SK-N-SH (cell line): ENCODE data around the gene CCDC60. TPM values are rescaled to one million over a fixed set of nuclear protein-coding genes. Genes with fewer than 3 reads are reported as not detected.

ENCODE experiments used
- CTCF ChIA-PET: fragments of 300-600, 350-600 bp; formaldehyde crosslinking; extraction: SDS; loops from one replicate; lab custom pipeline; 2021; lab: Yijun Ruan, JAX
- POLR2A ChIA-PET: fragments of 350-600 bp; sonication (Branson Sonifier 250); formaldehyde crosslinking; extraction: SDS; loops from one replicate; lab custom pipeline; 2020; ENCODE audit warnings: antibody characterized with exemption, inconsistent platforms; lab: Yijun Ruan, JAX
- DNase-seq: peaks from one replicate; pipeline ENCODE4 v3.0.0; 2012
- H2AFZ ChIP-seq: fragments of 200-600 bp; sonication (generic); 2 replicates; pipeline ENCODE4 v1.8.1; 2016; ENCODE audit warnings: antibody characterized with exemption, mild to moderate bottlenecking, low read depth
- H3F3A ChIP-seq: fragments of 200-600 bp; sonication (generic); replicated peaks from 2 replicates; pipeline ENCODE3; 2016; ENCODE audit warnings: antibody characterized with exemption, mild to moderate bottlenecking; ENCODE audit not compliant: insufficient read depth
- H3K27ac ChIP-seq, 2 experiments: fragments of 200-500 bp in 1 of 2; fragments of 200-600 bp in 1 of 2; sonication (Bioruptor generic) in 1 of 2; sonication (generic), shearing (Covaris generic) in 1 of 2; 2 replicates each; pipeline versions ENCODE4 v1.5.1 to v1.6.1; 2014 to 2016; ENCODE audit warnings: low read depth in 2 of 2, inconsistent platforms in 1 of 2, low read length in 1 of 2, mild to moderate bottlenecking in 1 of 2, mixed read lengths in 1 of 2
- H3K27me3 ChIP-seq: fragments of 200-600 bp; sonication (generic), shearing (Covaris generic); 2 replicates; pipeline ENCODE4 v1.6.1; 2016; ENCODE audit warnings: mixed run types; ENCODE audit not compliant: insufficient read depth
- H3K36me3 ChIP-seq, 2 experiments: fragments of 200-500 bp in 1 of 2; fragments of 200-600 bp in 1 of 2; sonication (Bioruptor generic) in 1 of 2; sonication (generic) in 1 of 2; replicated peaks in 1 of 2; 2 replicates each; pipeline versions ENCODE3 to v1.5.1; 2014 to 2016; ENCODE audit warnings: low read length in 1 of 2, mild to moderate bottlenecking in 1 of 2; ENCODE audit not compliant: insufficient read depth in 2 of 2, control insufficient read depth in 1 of 2
- H3K4me1 ChIP-seq, 2 experiments: fragments of 200-500 bp in 1 of 2; fragments of 200-600 bp in 1 of 2; sonication (Bioruptor generic) in 1 of 2; sonication (generic), shearing (Covaris generic) in 1 of 2; 2 replicates each; pipeline versions ENCODE4 v1.5.1 to v1.6.1; 2014 to 2016; ENCODE audit warnings: low read depth in 1 of 2, low read length in 1 of 2, mixed run types in 1 of 2; ENCODE audit not compliant: insufficient read depth in 2 of 2, control insufficient read depth in 1 of 2
- H3K4me2 ChIP-seq: fragments of 200-600 bp; sonication (generic), shearing (Covaris generic); 2 replicates; pipeline ENCODE4 v1.6.1; 2017; ENCODE audit warnings: mixed run types
- H3K4me3 ChIP-seq, 2 experiments: fragments of 200-500 bp in 1 of 2; fragments of 200-600 bp in 1 of 2; sonication (Bioruptor generic) in 1 of 2; sonication (generic), shearing (Covaris generic) in 1 of 2; 2 replicates each; pipeline versions ENCODE4 v1.5.1 to v1.8.1; 2014 to 2016; ENCODE audit warnings: low read depth in 2 of 2, inconsistent platforms in 1 of 2, low read length in 1 of 2, mild to moderate bottlenecking in 1 of 2, mixed read lengths in 1 of 2, moderate library complexity in 1 of 2
- H3K79me2 ChIP-seq: fragments of 200-600 bp; sonication (generic); 2 replicates; pipeline ENCODE4 v1.8.1; 2017; ENCODE audit warnings: mild to moderate bottlenecking; ENCODE audit not compliant: insufficient read depth
- H3K9ac ChIP-seq: fragments of 200-600 bp; sonication (generic); 2 replicates; pipeline ENCODE4 v1.6.1; 2017; ENCODE audit warnings: mixed run types
- H3K9me2 ChIP-seq: fragments of 200-600 bp; sonication (generic); 2 replicates; pipeline ENCODE4 v1.6.1; 2017; ENCODE audit warnings: mixed run types
- H3K9me3 ChIP-seq: fragments of 200-600 bp; sonication (generic); 2 replicates; pipeline ENCODE4 v1.6.1; 2017; ENCODE audit warnings: mixed run types, mild to moderate bottlenecking, moderate library complexity
- H4K20me1 ChIP-seq: fragments of 200-600 bp; sonication (generic); 2 replicates; pipeline ENCODE4 v1.6.1; 2017; ENCODE audit warnings: mild to moderate bottlenecking, mixed run types; ENCODE audit not compliant: insufficient read depth
- CTCF ChIP-seq: fragments of 200-600 bp; sonication (generic); IDR thresholded peaks from 2 replicates; pipeline ENCODE4 v1.6.1; 2017; ENCODE audit warnings: antibody characterized with exemption, mild to moderate bottlenecking, moderate library complexity
- ELF1 ChIP-seq: IDR thresholded peaks from 2 replicates; pipeline ENCODE4 v1.4.0; 2012
- EP300 ChIP-seq, 2 experiments: IDR thresholded peaks; 2 replicates each; pipeline versions ENCODE4 v1.4.0 to v1.6.1; 2012; ENCODE audit warnings: borderline replicate concordance in 1 of 2, low read depth in 1 of 2, low read length in 1 of 2
- EZH2phosphoT487 ChIP-seq: fragments of 200-600 bp; sonication (generic); IDR thresholded peaks from 2 replicates; pipeline ENCODE4 v1.6.1; 2017; ENCODE audit warnings: low read depth, mixed run types, mild to moderate bottlenecking, antibody characterized with exemption, moderate library complexity, borderline replicate concordance
- FOSL2 ChIP-seq: IDR thresholded peaks from 2 replicates; pipeline ENCODE4 v1.4.0; 2012; ENCODE audit warnings: low read depth, mild to moderate bottlenecking, moderate library complexity, borderline replicate concordance
- FOXJ3 ChIP-seq: sonication (generic); formaldehyde crosslinking; IDR thresholded peaks from 2 replicates; pipeline ENCODE4 v1.5.1; 2020; ENCODE audit warnings: mild to moderate bottlenecking, missing genetic modification reagents
- GABPA ChIP-seq: IDR thresholded peaks from 2 replicates; pipeline ENCODE4 v1.4.0; 2012; ENCODE audit warnings: low read depth, mild to moderate bottlenecking
- IRF3 ChIP-seq: fragments of 150-350 bp; IDR thresholded peaks from 2 replicates; pipeline ENCODE4 v1.6.1; 2016; ENCODE audit warnings: mild to moderate bottlenecking, low read depth, low read length
- JUND ChIP-seq: IDR thresholded peaks from 2 replicates; pipeline ENCODE4 v1.4.0; 2012
- MAX ChIP-seq: IDR thresholded peaks from 2 replicates; pipeline ENCODE4 v1.4.0; 2012; ENCODE audit warnings: low read depth
- MEF2A ChIP-seq: IDR thresholded peaks from 2 replicates; pipeline ENCODE4 v1.4.0; 2012; ENCODE audit warnings: low read depth, borderline replicate concordance
- MXI1 ChIP-seq: IDR thresholded peaks from 2 replicates; pipeline ENCODE4 v1.6.1; 2012; ENCODE audit warnings: mild to moderate bottlenecking, low read depth, low read length, improper control_type of control experiment
- NFIC ChIP-seq: IDR thresholded peaks from 2 replicates; pipeline ENCODE4 v1.4.0; 2012; ENCODE audit warnings: borderline replicate concordance
- NRF1 ChIP-seq: IDR thresholded peaks from 2 replicates; pipeline ENCODE4 v1.6.1; 2012; ENCODE audit warnings: low read depth, mild to moderate bottlenecking, low read length
- PBX3 ChIP-seq: IDR thresholded peaks from 2 replicates; pipeline ENCODE4; 2012
- POLR2AphosphoS5 ChIP-seq: IDR thresholded peaks from 2 replicates; pipeline ENCODE4 v1.6.1; 2012; ENCODE audit warnings: low read depth, low read length
- RAD21 ChIP-seq: IDR thresholded peaks from 2 replicates; pipeline ENCODE4 v1.6.1; 2012; ENCODE audit warnings: mild to moderate bottlenecking, low read length
- RCOR1 ChIP-seq: fragments of 150-350 bp; IDR thresholded peaks from 2 replicates; pipeline ENCODE4 v1.6.1; 2017; ENCODE audit warnings: antibody characterized with exemption, low read length
- RFX5 ChIP-seq: IDR thresholded peaks from 2 replicates; pipeline ENCODE4 v1.6.1; 2012; ENCODE audit warnings: mild to moderate bottlenecking, improper control_type of control experiment, low read length
- RXRA ChIP-seq: IDR thresholded peaks from 2 replicates; pipeline ENCODE4 v1.4.0; 2012; ENCODE audit warnings: low read depth, mild to moderate bottlenecking, borderline replicate concordance
- SIN3A ChIP-seq: IDR thresholded peaks from 2 replicates; pipeline ENCODE4 v1.6.1; 2012; ENCODE audit warnings: low read depth, mild to moderate bottlenecking, low read length, moderate library complexity, borderline replicate concordance
- SMC3 ChIP-seq: IDR thresholded peaks from 2 replicates; pipeline ENCODE4 v1.6.1; 2012; ENCODE audit warnings: low read depth, low read length, improper control_type of control experiment
- TAF1 ChIP-seq: IDR thresholded peaks from 2 replicates; pipeline ENCODE4 v1.6.1; 2012; ENCODE audit warnings: low read depth, mild to moderate bottlenecking, low read length, moderate library complexity, borderline replicate concordance
- TEAD4 ChIP-seq: IDR thresholded peaks from 2 replicates; pipeline ENCODE4 v1.4.0; 2012; ENCODE audit warnings: mild to moderate bottlenecking, borderline replicate concordance; ENCODE audit not compliant: insufficient read depth
- USF1 ChIP-seq: IDR thresholded peaks from 2 replicates; pipeline ENCODE4 v1.4.0; 2012; ENCODE audit warnings: low read depth, borderline replicate concordance
- USF2 ChIP-seq: fragments of 150-350 bp; IDR thresholded peaks from 2 replicates; pipeline ENCODE4 v1.6.1; 2017; ENCODE audit warnings: antibody characterized with exemption, low read length, low read depth, borderline replicate concordance
- ZBTB33 ChIP-seq: IDR thresholded peaks from 2 replicates; pipeline ENCODE4 v1.4.0; 2012; ENCODE audit warnings: low read depth, borderline replicate concordance
- WGBS: methylation state at CpG from one replicate; pipeline ENCODE4 v1.1.6; 2017; ENCODE audit warnings: low lambda C conversion rate; 5-methylcytosine and 5-hydroxymethylcytosine counted together
- polyA plus RNA-seq, 3 experiments: library from polyadenylated mRNA; depleted of rRNA; stranded (reverse); fragments of >200 nt; gene quantifications; 2 replicates each; pipeline ENCODE4 v1.2.3, GENCODE V29; 2012

Gene CCDC60
- polyA plus RNA-seq, 1 of the 3 experiments (the other 2 are of a cell fraction), result not detected

GRCh38 chr12:119578112-119578511 lies 243.6 kb downstream of the CCDC60 start:
- Histone ChIP-seq H3K27ac (peak overlapping the region in 1 of 2 experiments; percentile 16; a peak in 1 of 4 replicates), H3K4me3 (no peak overlapping the region), H3K36me3 (no peaks in the 10 kb centered on the region), H3K79me2 (no peaks in the 10 kb centered on the region), H3K27me3 (no peaks in the 10 kb centered on the region), H2AFZ (no peak overlapping the region), H3F3A (no peaks in the 10 kb centered on the region), H4K20me1 (no peaks in the 10 kb centered on the region), H3K9me2 (no peaks in the 10 kb centered on the region), H3K4me1 (no peaks in the 10 kb centered on the region; a peak in 1 of 4 replicates), H3K9me3 (no peaks in the 10 kb centered on the region), H3K9ac (no peak overlapping the region), H3K4me2 (0 out of 2 replicates have a peak overlapping the region, but pooled peaks have one; percentile 17)
- DNase-seq, result no peak
- ChIA-PET POLR2A (no interaction called here), CTCF (interaction anchor here (1.0 to 1.4 kb wide), 2 partner anchors 15 to 71 kb away, joined by 3 to 6 read pairs; partner anchors contain the start of gene TMEM233)
- 13% methylated on average over 2 of the region's 2 CpGs for WGBS
- peak; percentile 74 for TF ChIP-seq PBX3
- no peak for TF ChIP-seq ELF1
- TF ChIP-seq NRF1, result no peak
- TF ChIP-seq SIN3A, result no peak
- TF ChIP-seq RAD21, result no peak
- no peak for TF ChIP-seq SMC3
- TF ChIP-seq USF1, result no peak
- no peak for TF ChIP-seq FOXJ3 (CRISPR knock-in tag)
- TF ChIP-seq ZBTB33, result no peak
- no peak for TF ChIP-seq IRF3
- peak; percentile 20; the same call in 1 of the 2 replicates for TF ChIP-seq MAX
- TF ChIP-seq RFX5, result no peak
- TF ChIP-seq JUND, result peak; percentile 80
- TF ChIP-seq GABPA, result no peak
- TF ChIP-seq CTCF, result no peak
- TF ChIP-seq TEAD4, result no peak
- TF ChIP-seq RCOR1, result no peak
- peak; percentile 70 for TF ChIP-seq FOSL2
- TF ChIP-seq EZH2phosphoT487, result no peak
- no peak; the same call in 1 of the 2 replicates for TF ChIP-seq POLR2AphosphoS5
- no peak for TF ChIP-seq MEF2A
- peak in 1 of 2 experiments; percentile 62; a peak in 1 of 4 replicates for TF ChIP-seq EP300 (IDR thresholded peaks at IDR 0.05; ENCODE audit: borderline replicate concordance in 1 of 2, low read depth in 1 of 2, low read length in 1 of 2)
- TF ChIP-seq TAF1, result no peak
- TF ChIP-seq RXRA, result peak; percentile 24; the same call in 1 of the 2 replicates
- no peak for TF ChIP-seq MXI1
- TF ChIP-seq NFIC, result peak; percentile 57
- TF ChIP-seq USF2, result no peak
